IPS DF 4.7 (cell line): ENCODE data around the gene DTNA.
A peak's percentile ranks its signal among the peaks of the same experiment; 100 is the strongest.
"Not testable (repeated sequence)": the region's sequence is repeated elsewhere in the genome, so short reads cannot be mapped to it uniquely, and the experiment has no call there.

Experiments
- DNase-seq: peaks from one replicate; pipeline ENCODE4 v3.0.0-alpha.2; 2013; ENCODE audit warnings: low spot score; ENCODE audit errors: extremely low read depth

DTNA gene

GRCh38 chr18:34723143-34723542 lies 13.0 kb downstream of the DTNA start:
- DNase-seq: no peak

DNA sequence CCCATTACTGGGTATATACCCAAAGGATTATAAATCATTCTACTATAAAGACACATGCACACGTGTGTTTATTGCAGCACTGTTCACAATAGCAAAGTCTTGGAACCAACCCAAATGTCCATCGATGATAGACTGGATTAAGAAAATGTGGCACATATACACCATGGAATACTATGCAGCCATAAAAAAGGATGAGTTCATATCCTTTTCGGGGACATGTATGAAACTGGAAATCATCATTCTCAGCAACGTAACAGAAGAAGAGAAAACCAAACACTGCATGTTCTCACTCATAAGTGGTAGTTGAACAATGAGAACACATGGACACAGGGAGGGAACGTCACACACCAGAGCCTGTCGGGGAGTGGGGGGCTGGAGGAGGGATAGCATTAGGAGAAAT lies 15.6 kb downstream of the DTNA start:
- DNase-seq: not testable (repeated sequence)

DNA sequence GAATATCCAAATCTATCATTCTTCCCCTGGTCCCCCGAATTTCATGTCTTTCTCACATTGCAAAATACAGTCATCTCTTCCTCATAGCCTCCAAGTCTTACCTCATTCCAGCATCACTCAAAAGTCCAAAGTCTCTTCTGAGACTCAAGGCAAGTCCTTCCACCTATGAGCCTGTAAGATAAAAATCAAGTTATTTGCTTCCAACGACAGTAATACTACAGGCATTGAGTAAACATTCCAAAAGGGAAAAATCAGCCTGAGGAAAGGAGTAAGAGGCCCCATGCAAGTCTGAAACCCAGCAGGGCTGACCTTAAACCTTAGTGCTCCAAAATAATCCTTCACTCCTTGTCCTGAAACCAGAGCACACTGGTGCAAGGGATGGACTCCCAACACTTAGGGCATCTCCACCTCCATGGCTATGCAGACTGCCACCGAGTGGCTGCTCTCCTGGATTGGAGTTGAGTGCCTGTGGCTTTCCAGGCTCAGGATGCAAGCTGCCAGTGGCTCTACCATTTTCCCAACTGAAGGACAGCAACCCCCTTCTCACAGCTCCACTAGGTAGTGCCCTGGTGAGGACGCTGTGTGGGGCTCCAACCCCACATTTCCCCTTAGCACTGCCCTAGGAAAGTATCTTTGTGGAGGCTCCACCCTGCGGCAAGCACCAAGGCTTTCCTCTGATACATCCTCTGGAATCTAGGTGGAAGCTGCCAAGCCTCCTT lies 16.3 kb downstream of the DTNA start:
- DNase-seq: no peak

GRCh38 chr18:34729264-34729663 lies 19.2 kb downstream of the DTNA start:
- DNase-seq: peak; percentile 49

GRCh38 chr18:34729740-34730355 lies 19.8 kb downstream of the DTNA start:
- DNase-seq: no peak

DNA sequence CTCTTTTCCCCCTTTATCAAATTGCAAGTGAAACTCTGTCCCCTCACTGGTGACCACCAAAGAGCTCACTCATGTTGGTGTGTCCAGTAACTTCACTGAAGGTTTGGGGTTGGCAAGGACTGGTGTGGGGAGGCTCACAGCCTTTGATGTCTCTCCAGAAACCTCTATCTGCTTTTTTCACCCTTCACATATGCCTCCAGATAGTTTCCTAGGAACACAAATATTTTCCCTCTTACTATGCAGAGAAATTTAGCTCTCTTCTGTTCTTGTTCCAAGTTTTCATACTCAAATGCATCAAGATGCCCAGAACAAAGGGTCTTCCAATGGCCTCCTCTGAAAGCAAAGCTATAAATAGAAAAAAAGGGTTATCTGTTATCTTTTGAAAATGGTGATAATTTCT lies 20.7 kb downstream of the DTNA start:
- no peak for DNase-seq

DNA sequence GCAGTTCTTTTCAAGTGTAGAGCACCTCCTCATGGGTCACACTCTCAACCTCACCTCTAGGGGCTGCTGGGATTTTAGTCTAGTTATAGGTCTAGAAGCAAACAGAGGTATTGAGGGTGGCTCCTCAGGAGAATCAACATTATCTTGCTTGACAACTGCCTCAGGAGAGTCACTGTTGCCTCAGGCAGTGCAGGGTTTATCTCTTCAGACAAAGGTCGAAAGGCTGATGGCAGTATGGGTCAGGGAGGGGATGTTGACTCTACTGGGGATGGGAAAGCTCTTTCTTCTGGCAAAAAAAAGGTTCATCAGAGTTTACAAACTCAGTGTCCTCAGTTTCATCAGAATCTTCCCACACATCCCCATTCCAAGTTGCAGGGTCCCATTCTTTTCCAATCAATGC lies 24.0 kb downstream of the DTNA start:
- DNase-seq: no peak

GRCh38 chr18:34734526-34734925 lies 24.4 kb downstream of the DTNA start:
- DNase-seq: not testable (repeated sequence)

DNA sequence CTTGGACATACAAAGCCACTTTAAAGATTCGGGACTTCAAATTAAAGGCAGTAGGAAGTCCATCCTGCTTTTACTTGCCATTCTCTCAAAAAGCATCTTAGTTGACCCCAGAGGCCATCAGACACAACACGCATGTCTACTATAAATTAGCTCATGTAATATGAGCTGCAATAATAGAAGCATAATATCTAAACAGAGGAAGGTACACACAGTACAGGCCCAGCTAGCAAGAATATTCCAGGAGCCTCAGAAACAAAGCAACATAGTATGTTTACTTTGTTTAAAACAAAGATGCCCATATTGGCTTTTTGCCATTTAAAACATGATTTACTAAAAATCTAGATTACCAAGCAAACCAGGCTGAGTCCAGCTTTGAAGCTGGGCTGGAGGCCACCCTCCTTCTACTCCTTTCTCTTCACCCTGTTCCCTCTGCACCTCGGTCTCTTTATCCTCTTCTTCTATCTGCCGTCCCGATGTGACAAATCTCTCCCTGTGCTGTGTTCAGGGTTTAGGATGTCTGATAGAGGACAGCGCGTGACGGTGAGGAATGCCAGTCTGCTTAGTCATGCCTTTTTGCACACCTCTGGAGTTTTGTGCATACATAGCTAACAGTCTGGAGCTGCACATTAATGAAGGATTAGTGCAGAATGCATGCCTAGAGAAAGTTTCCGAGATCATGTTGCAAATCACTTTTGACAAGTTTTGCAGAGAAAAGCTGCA lies 28.2 kb downstream of the DTNA start:
- no peak for DNase-seq

DNA sequence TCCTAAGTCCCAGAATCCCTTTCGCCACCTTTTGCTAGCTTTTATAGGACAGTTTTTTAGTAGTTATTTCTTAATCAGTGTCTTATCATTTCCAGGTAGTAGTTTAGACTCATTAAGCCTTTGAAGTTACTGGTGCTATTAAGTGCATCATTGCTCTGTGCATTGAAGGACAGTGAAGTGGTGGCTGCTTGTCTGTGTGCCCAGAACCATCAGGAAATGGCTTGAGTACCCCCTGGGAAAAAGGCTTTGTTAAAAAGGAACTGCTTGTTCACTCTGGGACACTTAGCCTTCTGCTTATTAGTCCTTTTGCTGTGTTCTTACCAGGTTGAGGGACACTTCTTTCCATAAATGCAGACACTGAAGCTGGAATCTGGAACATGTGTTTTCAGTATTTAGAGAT lies 30.0 kb downstream of the DTNA start:
- no peak for DNase-seq

- no peak for DNase-seq
These were observed 30.6 kb downstream of the DTNA start for GRCh38 chr18:34740724-34741123.

GRCh38 chr18:34741401-34741800 lies 31.3 kb downstream of the DTNA start:
- DNase-seq: no peak

- no peak for DNase-seq
These were observed 32.8 kb downstream of the DTNA start for GRCh38 chr18:34742891-34743341.

GRCh38 chr18:34744569-34744968 lies 34.5 kb downstream of the DTNA start:
- DNase-seq: no peak

- DNase-seq: no peak
These were observed 36.5 kb downstream of the DTNA start for GRCh38 chr18:34746614-34747013.

GRCh38 chr18:34749721-34750120 lies 39.6 kb downstream of the DTNA start:
- DNase-seq: no peak

DNA sequence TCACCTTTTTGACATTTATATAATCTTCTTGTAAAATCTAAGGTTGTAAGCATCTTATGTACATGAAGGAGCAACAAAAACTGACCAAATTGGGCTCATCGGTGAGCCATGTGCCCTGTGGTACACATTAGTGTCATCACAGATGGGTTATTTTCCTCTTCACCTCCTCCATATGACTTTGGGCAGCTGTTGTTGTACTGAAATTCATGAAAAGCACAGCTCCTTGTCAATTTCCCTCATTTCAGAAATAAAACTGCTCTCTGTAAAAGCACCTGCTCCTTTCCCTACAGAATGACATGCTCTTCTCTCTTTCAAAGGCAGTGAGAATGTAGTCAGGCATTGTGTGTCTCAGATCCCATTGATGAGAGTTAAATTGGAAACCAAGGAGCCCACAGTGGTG lies 42.0 kb downstream of the DTNA start:
- DNase-seq: no peak

GRCh38 chr18:34754300-34754699 lies 44.2 kb downstream of the DTNA start:
- no peak for DNase-seq

DNA sequence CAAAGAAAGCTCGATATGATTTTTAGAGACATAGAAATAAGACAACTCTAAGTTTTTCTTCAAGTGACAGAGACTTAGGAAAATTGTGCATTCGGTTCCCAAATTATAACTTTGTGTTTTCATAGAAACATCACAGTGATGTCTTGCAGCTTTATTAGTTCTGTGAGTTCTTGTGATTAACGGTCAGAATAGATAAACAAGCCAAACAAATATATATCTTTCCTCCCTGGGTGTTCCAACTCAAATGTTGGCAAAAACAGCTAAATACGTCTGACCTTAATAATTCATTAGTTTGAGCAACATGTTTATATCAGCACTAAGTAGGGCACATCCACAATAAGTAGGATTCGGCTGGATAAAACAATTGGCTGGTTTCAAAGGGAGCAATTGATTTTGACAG lies 47.6 kb downstream of the DTNA start:
- no peak for DNase-seq

DNA sequence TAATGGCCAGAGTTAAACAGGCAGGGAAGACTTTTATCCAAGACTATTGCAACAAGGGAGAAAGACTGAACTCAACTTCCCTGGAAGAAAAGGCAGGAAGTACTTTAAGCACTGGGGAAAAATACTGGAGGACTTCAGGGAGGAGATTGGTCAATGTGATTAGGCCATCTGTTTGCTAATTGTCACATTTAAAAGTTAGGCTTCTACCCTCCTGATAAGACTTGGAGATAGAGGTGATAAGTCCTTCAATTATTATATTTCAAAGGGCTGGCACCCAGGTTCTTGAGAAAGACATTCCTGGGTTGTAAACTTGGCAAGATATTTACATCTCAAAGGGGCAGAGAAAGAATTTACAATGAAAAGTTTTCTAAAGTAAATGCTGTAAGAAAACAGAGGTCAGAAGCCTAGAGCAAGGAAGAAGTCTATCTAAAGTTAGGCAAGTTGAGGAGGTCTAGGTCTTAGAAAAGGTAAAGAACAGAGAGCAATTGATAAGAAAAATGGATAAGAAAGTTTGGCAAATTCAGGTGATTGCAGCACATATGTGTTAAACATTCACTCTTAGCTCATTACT lies 48.4 kb downstream of the DTNA start:
- DNase-seq: peak; percentile 28

DNA sequence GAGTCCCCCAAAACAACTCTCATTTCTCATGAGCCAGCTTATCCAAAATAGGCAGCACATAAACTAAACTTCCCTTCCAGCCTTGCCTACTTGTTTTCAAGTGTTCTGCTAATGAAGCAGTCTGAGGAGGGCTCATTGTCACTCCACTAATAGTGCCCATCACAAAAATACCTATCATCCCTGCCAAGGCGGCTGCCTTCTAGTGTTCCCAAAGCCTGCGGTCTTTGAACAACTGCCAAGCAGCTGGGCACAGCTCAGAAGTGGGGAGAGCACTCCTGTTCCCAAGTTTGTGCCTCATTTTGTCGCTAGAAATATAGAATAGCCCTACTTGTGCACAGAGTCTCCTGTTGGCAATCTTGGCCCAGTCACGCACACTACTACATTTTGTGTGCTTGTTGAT lies 50.3 kb downstream of the DTNA start:
- no peak for DNase-seq

GRCh38 chr18:34764451-34764850 lies 54.4 kb downstream of the DTNA start:
- DNase-seq: no peak
